Germinal center (tissue), 1 donor: ENCODE results near the gene NOTO.
A peak's percentile ranks its signal among the peaks of the same experiment; 100 is the strongest.

Experiments
- DNase-seq: peaks from one replicate; pipeline ENCODE4 v3.0.0; 2012; ENCODE audit warnings: mixed read lengths, low spot score

NOTO gene

DNA sequence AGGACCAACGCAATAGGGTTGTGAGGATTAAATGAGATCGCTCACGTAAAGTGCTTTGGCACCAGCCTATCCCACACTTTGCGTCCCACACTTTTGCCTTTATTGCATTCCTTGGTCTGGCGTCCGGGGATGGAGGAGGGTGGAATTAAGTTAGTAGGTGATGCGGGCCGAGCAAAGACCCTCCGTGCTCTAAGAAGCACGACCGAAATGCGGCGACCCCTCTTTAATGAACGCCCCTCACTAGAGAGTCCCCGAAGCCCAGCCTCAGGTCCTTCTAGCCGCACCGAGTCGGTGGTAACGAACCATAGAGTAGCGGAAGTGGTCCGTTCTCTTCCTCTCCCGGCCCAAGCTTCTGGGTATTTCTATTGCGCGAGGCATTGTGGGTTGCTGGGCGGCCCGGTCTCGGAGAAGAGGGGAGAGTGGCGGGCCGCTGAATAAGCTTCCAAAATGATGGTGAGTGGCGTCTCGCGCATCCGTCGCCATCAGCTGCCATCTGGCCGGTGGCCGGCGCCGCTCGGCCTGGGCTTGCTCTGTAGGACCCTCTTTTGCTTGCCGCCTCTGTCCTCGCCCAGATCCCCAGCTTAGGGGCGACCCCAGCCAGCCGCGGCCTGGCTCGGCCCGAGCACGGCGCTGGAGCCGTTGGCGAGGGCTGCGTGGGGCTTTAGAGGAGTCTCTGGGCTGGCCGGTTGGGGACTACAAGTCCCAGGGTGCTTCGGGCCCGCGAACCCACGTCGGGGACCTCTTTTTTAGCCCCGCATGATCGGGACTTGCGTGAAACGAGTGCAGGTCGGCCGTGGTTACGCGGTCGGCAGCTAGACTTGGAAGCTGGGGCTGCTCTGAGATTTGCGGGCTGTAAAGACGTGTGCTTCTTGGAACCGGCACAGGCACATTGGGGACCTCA, 31.8 kb downstream of the NOTO start, which contains the start of gene CCT7:
Gene CCT7 (plus strand): TSS at position 377 of the 901 bp plus-strand sequence. CDS start 71 bp downstream, at position 448.
- DNase-seq = peak; percentile 90

DNA sequence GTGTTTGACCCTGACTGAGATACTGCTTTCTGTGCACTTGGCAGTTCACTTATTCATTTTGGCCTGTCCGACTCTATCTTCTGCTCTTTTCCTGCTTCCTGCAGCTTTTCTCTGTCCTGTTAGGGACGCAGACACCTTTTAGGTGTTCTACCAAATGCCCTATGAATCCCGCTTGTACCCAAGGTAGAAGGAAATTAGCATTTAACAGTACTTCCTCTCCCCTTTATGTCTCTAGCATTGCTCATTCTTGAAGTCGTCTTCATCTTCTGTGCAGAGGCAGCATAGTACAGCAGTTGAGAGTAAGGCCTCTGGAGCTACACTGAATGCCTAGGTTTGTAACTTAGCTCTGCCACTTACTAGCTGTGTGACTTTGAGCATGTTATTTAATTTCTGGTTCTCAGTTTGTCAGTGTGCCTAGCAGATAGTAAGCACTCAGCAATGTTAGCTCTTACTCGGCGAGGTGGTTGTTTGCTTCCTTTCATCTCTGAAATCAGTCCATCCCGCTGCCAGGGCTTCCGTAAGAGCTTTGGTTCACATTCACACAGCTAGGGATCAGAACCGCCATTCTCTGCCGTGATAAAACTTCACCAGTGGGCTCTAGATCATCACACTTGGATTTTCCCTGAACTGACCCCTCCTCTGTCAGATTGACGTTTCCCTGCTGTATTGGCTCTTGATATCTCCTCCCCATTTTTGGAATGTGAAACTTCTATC, 33.1 kb downstream of the NOTO start:
- DNase-seq = no peak

DNA sequence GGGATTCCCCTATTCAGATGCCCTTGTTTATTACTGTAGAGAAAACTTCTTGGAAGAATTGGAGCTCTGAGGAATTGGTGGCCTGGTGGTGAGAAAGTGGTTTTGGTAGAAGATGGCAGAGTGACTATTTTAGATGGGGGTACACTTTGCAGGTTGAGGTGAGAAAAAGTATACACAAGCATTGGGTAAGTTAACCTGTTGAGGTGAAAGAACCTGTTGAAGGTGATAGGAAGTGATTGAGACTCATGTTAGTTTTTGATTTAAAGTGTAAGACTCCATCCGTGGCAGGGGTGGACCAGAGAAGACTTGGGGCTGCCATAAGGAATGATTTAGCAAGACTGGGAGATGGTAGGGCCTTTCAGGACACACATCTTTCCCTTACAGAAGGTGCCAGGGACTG, 34.8 kb downstream of the NOTO start:
- DNase-seq = no peak

DNA sequence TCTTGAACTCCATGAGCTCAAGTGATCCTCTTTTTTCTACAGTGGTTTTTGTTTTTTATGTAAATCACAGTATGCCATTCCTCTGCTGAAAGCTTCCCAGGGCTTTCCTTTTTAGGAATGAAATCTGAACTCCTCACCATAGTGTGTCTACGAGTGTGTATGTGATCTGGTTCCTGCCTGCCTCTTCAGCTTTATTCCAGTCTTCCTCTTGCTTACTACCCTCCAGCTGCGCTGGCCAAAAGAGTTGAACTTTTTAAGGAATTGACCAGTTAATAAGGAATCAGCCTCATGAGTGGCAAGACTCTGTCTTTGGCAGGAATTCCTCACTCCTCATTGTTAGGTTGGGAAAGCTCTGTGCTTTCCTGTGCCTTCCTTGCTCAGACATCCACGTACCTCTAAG, 35.8 kb downstream of the NOTO start:
- DNase-seq = no peak

DNA sequence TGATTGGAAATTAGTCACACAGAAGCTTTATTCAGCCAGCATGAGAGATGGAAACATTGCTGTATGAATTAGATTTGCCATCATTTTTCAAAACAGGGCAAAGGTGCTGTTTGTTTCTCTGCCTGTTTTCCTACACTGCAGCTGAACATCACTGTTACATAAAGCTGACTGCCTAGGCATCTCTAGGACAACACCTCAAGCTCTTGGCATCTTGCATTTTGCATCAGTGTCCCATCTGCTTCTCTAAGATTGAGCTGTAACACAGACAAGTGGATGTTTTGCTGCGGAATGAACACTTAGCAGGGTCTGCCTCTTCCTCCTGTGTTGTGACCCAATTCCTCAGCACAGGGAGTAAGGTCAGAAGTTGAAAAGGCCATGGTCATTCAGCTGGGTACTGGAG, 36.6 kb downstream of the NOTO start:
- DNase-seq = no peak

DNA sequence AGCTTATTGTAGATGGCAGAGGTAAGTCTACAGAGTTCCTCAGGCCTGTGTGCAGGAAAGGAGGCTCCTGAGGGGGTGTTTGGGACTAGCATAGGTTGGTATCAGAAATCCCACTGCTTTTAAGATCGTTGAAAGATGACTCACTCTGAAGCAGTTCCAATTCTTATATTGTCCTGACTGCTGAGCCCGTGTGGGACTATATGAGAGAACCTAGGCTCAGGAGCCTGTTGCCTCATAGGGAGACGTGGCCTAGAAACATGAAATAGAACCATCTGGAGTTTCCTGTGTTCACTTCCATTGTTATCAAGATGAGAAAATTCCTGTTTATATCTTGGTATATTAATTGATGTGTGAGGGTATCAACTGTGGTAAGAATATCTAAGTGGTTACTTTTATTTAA, 37.4 kb downstream of the NOTO start:
- DNase-seq = no peak

DNA sequence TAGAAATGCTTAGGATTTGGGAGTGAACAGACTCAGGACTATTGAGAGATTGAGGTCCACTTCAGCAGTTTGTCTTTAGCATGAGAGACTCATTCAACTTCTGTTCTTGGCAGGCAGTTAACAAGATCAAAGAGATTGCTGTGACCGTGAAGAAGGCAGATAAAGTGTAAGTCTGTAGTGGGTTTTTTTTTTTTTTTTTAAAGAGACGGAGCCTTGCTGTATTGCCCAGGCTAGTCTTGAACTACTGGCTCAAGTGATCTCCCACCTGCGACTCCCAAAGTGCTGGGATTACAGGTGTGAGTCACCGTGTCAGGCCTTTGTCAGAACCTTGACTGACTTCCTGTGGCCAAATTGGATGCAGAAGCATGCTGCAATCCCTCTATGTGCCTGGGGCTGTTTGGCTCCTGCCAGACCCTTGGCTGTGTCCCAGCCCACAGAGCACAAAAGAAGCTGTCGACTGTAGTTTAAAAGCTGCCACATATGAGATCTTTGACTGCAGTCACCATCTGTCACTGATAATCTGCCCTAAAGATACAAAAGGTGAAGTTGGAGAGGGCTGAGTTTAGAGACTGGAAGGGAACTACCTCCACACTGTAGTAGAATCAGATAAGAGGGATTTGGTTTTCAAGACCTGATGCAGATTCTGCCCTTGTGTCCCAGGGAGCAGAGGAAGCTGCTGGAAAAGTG, 41.7 kb downstream of the NOTO start:
- DNase-seq = no peak

DNA sequence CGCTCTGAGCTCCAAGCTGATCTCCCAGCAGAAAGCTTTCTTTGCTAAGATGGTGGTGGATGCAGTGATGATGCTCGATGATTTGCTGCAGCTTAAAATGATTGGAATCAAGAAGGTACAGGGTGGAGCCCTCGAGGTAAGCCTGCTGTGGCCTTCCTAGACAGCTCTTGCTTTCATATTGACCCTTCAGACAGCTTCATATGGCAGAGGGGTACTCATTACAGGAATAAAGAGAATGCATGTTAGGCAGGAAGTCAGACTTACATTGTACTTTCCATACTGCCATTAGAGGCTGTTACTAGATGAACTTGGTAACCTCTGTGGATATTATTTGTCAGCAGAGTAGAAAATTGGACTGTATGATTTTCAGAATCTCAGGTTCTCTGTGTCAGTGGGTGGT, 42.2 kb downstream of the NOTO start:
- DNase-seq = no peak

DNA sequence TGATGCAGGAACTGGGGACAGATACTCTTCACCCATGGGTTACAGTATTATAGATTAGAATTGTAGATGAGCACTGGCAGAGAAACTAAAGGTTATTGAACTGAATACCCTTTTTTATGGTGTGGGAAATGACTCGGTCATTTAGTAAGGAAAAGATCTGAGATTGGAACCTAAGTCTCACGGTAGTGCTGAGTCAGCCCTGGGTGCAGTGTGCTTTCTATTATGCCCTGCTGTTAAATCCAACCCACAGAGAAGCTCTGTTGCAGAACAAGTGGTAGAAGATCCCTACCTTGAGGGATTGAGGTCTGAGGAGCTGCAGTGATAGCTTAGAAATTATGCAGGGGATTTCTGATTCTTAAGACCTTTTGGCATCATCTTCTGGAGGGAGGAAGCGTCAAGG, 44.5 kb downstream of the NOTO start:
- DNase-seq = no peak

DNA sequence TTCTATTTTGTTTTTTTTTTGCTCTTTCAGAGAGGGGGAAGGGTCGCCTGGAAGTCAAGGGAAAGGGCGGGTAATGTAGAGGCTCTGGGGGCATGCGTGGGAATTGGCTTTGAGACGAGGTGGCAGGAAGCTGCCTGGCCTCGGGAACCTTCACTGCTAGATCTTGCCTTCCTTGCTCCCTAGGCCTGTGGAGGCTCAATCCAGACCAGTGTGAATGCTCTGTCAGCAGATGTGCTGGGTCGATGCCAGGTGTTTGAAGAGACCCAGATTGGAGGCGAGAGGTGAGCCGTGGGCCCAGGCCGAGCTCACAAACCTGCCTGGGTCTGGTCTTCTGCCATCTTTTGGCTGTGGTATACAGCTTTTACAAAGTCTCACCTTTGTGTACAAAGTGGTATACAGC, 47.3 kb downstream of the NOTO start:
- DNase-seq = no peak

DNA sequence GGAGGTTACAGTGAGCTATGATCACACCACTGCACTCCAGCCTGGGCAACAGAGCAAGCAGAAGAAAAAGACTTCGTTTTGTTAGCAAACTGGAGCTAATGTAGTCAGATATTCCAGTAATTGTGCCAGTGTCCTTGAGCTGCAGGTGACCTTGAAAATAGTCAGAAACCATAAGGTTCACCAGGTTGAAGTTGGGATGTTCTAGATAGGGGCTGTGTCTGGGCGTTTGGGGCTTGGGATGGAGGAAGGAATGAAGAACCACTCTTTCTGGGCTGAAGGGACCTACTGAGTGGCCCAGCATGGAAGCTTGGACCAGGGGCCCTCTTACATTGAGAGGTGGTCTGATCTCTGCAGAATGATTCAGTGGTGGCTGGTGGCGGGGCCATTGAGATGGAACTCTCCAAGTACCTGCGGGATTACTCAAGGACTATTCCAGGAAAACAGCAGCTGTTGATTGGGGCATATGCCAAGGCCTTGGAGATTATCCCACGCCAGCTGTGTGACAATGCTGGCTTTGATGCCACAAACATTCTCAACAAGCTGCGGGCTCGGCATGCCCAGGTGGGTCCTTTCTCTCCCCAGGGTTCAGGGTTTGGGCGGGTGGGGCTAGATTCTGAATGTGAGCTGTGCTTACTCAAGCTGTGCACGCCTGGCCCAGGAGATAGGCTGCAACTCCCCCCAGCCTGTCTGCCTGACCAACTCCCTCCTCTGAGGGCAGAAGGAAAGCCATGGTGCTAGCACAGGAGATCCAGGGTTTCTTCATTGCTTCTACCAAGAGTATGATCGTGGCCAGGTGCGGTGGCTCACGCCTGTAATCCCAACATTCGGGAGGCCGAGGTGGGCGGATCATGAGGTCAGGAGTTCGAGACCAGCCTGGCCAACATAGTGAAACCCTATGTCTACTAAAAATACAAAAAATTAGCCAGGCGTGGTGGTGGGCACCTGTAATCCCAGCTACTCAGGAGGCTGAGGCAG, 48.8 kb downstream of the NOTO start:
- DNase-seq = no peak

DNA sequence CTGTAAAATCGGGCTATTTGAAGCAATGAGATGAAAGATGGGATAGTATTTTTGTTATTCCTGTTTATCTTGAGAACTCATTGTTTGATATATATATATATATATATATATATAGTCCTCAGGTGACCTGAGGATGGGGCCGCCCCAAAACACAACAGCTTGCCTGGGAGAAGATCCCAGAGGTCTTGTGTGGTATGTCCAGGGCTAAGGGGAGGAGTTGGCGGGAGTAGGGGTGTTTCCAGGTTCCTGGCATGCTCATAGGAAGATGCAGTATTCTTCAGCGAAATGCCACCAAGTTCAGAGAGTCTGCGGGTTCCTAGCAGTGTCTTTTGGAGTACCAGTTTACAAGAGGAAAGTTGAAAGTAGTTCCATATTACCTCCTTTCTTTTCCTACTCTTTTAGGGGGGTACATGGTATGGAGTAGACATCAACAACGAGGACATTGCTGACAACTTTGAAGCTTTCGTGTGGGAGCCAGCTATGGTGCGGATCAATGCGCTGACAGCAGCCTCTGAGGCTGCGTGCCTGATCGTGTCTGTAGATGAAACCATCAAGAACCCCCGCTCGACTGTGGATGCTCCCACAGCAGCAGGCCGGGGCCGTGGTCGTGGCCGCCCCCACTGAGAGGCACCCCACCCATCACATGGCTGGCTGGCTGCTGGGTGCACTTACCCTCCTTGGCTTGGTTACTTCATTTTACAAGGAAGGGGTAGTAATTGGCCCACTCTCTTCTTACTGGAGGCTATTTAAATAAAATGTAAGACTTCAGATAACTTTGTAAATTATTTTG, 50.1 kb downstream of the NOTO start:
- DNase-seq = no peak

DNA sequence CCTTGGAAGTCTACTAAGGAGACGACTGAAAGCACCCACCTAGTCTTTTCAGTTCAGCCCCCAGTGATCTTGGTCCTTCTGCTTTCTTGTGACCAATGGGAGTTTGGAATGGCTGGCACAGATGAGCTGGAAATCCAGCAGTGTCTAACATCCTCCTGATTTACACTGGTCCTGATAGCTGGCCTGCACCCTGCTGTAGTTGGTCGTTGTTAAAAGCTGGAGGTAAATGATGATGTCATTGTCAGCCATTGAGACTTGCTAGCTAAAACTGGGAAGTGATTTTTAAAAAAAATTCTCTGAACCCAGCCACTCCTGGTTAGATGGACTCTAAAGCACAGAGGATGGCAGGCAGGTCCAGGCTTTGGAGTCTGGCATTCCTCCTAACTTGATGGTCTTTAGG, 51.0 kb downstream of the NOTO start:
- DNase-seq = no peak

DNA sequence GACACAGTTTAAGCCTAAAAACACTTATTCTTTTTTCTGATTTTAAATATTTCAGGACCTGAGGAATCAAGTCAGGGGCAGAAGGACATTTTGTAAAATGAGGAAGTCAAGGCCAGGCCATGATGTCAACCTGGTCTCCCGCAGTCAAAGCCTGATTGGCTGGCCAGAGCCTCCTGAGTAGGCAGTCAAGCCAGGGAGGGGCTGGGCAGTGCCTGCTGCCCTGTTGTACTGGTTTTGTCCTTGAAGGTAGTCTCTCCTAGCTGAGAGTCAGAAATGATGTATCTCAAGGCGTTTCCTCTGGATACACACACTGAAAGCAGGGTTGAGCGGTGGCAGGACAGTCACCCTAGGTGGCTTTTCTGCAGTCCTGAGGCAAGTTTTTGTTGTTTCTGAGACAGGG, 51.5 kb downstream of the NOTO start:
- DNase-seq = no peak

DNA sequence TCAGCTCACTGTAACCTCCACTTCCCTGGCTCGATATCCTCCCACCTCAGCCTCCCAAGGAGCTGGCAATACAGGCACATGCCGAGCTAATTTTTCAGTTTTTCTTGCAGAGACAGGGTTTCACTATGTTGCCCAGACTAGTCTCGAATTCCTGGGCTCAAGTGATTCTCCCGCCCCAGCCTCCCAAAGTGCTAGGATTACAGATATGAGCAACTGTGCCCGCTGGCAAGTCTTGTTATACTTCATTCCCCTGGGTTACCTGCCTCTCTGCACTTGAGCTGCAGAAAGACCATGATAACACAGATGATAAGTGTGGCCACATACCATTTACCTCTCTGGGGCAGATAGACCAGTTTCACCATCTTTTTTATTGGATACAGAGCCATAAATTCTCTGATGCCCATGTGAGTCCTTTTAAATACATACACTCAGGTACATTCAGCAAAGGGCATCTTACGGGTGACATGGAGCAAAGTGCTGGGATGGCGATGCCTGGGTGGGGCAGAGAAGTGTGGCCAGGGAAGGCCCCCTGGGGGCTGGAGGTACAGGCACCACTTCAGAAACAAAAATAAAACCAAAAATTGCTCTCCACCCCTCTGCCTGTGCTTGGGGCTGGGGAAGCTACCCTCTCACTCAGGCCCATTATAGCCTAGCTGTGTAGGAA, 52.1 kb downstream of the NOTO start:
- no peak for DNase-seq

DNA sequence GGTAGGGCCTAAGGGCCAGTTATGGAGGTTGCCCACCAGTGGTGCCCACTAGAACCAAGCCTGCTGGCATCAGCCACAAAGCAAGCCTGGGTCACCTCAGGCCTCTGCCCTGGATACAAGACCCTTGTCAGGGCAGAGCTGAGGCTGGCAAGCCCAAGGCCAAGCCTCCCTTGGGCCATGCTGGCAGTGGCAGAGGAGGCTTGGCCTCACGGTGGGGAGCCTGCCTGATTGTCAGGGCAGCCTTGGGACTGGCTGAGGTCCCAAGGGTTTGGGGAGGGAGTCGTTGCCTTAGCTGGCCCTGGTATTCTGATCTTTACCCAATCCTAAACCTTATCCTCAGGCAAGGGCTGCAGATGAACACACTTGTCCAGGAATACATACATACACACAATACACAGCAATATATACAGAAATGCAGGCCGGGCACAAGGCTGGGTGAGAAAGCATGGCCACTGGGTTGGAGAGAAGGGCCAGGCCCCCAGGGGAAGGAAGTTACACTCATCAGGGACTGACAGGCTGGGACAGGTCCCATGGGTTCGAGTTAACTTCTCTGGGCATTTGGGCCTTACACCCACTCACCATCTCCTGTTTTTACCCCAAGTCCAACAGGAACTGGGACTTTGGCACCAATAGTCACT, 52.8 kb downstream of the NOTO start:
- DNase-seq = no peak

DNA sequence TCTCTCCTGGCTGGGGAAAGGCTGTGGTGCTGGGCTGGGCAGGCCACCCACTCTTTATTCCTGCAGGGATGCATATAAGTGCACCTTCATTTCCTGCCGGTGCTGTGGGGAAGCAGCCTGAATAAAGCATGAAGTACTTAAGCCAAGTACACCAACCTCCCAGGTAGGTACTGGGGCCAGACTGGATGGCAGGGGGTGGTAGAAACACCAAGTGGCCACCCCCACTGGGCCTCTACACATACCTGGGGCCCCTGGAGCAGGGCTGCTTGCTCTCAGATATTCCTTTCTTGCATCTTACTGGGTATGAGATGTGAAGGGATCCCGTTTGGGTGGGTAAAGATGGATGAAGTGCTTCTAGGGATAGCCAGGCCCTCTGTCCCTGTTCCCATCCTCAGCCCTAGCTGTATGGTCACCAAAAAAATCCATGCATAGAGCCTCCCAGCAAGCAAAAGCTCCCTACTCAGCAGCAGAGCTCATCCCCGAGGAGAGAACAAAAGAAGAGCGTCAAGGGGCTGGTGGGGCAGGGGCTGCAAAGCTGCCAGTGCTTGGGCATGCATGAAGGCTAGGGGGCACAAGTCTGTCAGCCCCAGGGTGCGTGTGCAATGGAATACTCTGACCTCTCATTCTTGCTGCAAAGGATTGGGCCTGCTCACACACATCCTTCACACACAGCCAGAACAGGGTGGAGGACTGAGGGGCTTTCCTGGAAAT, 53.7 kb downstream of the NOTO start:
- DNase-seq = no peak

DNA sequence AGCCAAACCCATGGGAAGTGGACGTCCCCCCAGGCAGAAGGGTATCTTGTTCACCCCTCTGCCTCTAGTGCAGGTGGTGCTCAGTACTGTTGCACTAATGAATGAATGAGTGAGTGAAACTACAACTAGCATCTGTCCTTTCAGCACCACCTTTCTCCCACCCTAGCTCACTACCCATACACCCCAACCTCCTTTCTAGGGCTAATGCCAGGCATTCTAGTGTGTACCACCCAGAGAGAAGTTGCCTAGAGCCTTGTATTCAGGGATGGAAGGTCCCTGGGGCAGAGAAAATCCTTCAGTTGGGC, 54.2 kb downstream of the NOTO start:
- no peak for DNase-seq

DNA sequence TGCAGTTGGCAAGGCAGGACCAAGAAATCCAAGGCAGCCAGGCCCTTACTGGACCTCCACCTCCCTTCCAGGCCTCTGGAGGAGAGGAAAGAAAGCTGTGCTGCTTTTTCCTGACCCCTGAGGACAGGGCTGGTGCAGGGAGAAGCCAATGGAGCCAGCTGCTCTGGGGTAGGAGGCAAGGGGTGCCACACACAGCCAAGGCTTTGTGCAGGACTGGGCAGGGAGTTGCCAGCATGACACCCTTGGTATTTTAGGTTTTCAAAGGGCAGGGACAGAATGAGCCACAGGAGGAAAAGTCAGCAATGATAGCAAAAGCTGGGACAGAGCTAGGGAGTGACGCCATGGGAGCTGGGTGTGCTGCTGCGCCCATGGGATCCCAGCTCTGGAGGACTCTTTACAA, 54.6 kb downstream of the NOTO start:
- no peak for DNase-seq
